Measurements from ENCODE around the gene TP53I13. TPM values are rescaled to one million over a fixed set of nuclear protein-coding genes. Genes with fewer than 3 reads are reported as not detected.

Gene TP53I13
- total and polyA plus RNA-seq, 2 of the 13 experiments (the other 11 are each of a cell fraction or from before 2014, with no cell fraction given), result 16.9 to 25.7 TPM

GRCh38 chr17:29579866-29580771 lies 11.6 kb downstream of the TP53I13 start (continued):
- TF ChIP-seq, protein P1, sequence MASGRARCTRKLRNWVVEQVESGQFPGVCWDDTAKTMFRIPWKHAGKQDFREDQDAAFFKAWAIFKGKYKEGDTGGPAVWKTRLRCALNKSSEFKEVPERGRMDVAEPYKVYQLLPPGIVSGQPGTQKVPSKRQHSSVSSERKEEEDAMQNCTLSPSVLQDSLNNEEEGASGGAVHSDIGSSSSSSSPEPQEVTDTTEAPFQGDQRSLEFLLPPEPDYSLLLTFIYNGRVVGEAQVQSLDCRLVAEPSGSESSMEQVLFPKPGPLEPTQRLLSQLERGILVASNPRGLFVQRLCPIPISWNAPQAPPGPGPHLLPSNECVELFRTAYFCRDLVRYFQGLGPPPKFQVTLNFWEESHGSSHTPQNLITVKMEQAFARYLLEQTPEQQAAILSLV (CRISPR knock-in tag; IDR thresholded peaks at IDR 0.05; ENCODE audit: borderline replicate concordance), result peak; percentile 67; the same call in 1 of the 2 replicates
- TF ChIP-seq PTBP1 (IDR thresholded peaks at IDR 0.05; ENCODE audit: low read depth, low read length, poor library complexity, severe bottlenecking) (no peak), PAX8 (CRISPR knock-in tag; IDR thresholded peaks at IDR 0.05; ENCODE audit: borderline replicate concordance) (no peak), KAT8 (CRISPR knock-in tag; IDR thresholded peaks at IDR 0.05) (no peak), ELF1 (CRISPR knock-in tag; IDR thresholded peaks at IDR 0.05) (no peak), CC2D1A (CRISPR knock-in tag; IDR thresholded peaks at IDR 0.05) (no peak), SNRNP70 (IDR thresholded peaks at IDR 0.05; ENCODE audit: low read depth, low read length) (no peak), ZBTB43 (CRISPR knock-in tag; conservative IDR thresholded peaks at IDR 0.05) (no peak), THYN1 (CRISPR knock-in tag; IDR thresholded peaks at IDR 0.05; ENCODE audit: borderline replicate concordance, low read depth) (no peak), LCORL (IDR thresholded peaks at IDR 0.05) (no peak), LCORL (CRISPR knock-in tag; IDR thresholded peaks at IDR 0.05) (0 out of 2 replicates have a peak, but pooled peaks have one; percentile 35), ZNF646 (CRISPR knock-in tag; IDR thresholded peaks at IDR 0.05) (no peak), ISL2 (CRISPR knock-in tag; IDR thresholded peaks at IDR 0.05) (no peak), TRAFD1 (CRISPR knock-in tag; IDR thresholded peaks at IDR 0.05; ENCODE audit: borderline replicate concordance) (no peak)
- TF ChIP-seq, protein P2, sequence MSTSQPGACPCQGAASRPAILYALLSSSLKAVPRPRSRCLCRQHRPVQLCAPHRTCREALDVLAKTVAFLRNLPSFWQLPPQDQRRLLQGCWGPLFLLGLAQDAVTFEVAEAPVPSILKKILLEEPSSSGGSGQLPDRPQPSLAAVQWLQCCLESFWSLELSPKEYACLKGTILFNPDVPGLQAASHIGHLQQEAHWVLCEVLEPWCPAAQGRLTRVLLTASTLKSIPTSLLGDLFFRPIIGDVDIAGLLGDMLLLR (CRISPR knock-in tag; IDR thresholded peaks at IDR 0.05), result no peak

Measured in HepG2 (cell line).